GM12878 (cell line): ENCODE measurements around the gene PRKCZ.

Source experiments
- CBFB ChIP-seq: IDR thresholded peaks from 2 replicates; pipeline ENCODE4 v1.6.1; 2016; ENCODE audit warnings: antibody characterized with exemption, low read depth
- CTCF ChIP-seq, 3 experiments: IDR thresholded peaks in 2 of 3; conservative IDR thresholded peaks in 1 of 3; 2 replicates each; pipeline ENCODE4 v1.5.1; 2011; ENCODE audit warnings: low read depth in 3 of 3, low read length in 3 of 3, mild to moderate bottlenecking in 3 of 3, control low read depth in 2 of 3, moderate library complexity in 2 of 3, inconsistent platforms in 1 of 3, mixed read lengths in 1 of 3; ENCODE audit not compliant: control insufficient read depth in 2 of 3, insufficient read depth in 1 of 3; ENCODE audit errors: extremely low read depth in 1 of 3
- EZH2 ChIP-seq: IDR thresholded peaks from 2 replicates; pipeline ENCODE4 v1.6.1; 2012; ENCODE audit warnings: low read depth, mild to moderate bottlenecking, control low read depth, inconsistent platforms, low read length, borderline replicate concordance; ENCODE audit not compliant: control insufficient read depth
- MYB ChIP-seq: fragments of 150-350 bp; IDR thresholded peaks from 2 replicates; pipeline ENCODE4 v1.6.1; 2014; ENCODE audit warnings: mild to moderate bottlenecking, low read depth, low read length, borderline replicate concordance
- NR2C2 ChIP-seq: IDR thresholded peaks from 2 replicates; pipeline ENCODE4 v1.6.1; 2011; ENCODE audit warnings: borderline replicate concordance, low read depth; ENCODE audit not compliant: control insufficient read depth, insufficient read length
- PKNOX1 ChIP-seq: fragments of 450-650 bp; IDR thresholded peaks from 2 replicates; pipeline ENCODE4 v1.6.1; 2016; ENCODE audit warnings: mild to moderate bottlenecking
- PML ChIP-seq: IDR thresholded peaks from 2 replicates; pipeline ENCODE4 v1.6.1; 2012; ENCODE audit warnings: low read length, inconsistent platforms
- POLR2A ChIP-seq: IDR thresholded peaks from 2 replicates; pipeline ENCODE4 v1.6.1; 2011; ENCODE audit warnings: low read depth, mild to moderate bottlenecking, low read length
- POLR2AphosphoS5 ChIP-seq: IDR thresholded peaks from 2 replicates; pipeline ENCODE4 v1.6.1; 2011; ENCODE audit warnings: mild to moderate bottlenecking, low read length, inconsistent platforms
- REST ChIP-seq: IDR thresholded peaks from 2 replicates; pipeline ENCODE4 v1.6.1; 2012; ENCODE audit warnings: mild to moderate bottlenecking, low read depth, low read length
- TCF7 ChIP-seq: IDR thresholded peaks from 2 replicates; pipeline ENCODE4 v1.6.1; 2014; ENCODE audit warnings: antibody characterized with exemption, borderline replicate concordance
- YY1 ChIP-seq: IDR thresholded peaks from 2 replicates; pipeline ENCODE4 v1.6.1; 2011; ENCODE audit warnings: low read depth, mild to moderate bottlenecking, low read length
- ZZZ3 ChIP-seq: IDR thresholded peaks from 2 replicates; pipeline ENCODE4 v1.6.1; 2011; ENCODE audit warnings: low read depth; ENCODE audit not compliant: control insufficient read depth, insufficient read length

GRCh38 chr1:2152954-2153353 lies 102.7 kb downstream of the PRKCZ start:
- no peak for TF ChIP-seq ZZZ3
- TF ChIP-seq YY1: no peak
- no peak for TF ChIP-seq PKNOX1
- TF ChIP-seq EZH2: no peak
- no peak for TF ChIP-seq MYB
- TF ChIP-seq CTCF (IDR thresholded peaks at IDR 0.05 in 2 of 3, conservative IDR thresholded peaks at IDR 0.05 in 1 of 3; ENCODE audit: control insufficient read depth in 2 of 3, extremely low read depth in 1 of 3, insufficient read depth in 1 of 3, low read depth in 3 of 3, low read length in 3 of 3): no peak
- no peak for TF ChIP-seq REST
- TF ChIP-seq POLR2A: no peak
- no peak for TF ChIP-seq NR2C2
- no peak for TF ChIP-seq POLR2AphosphoS5
- no peak for TF ChIP-seq PML
- no peak for TF ChIP-seq CBFB
- no peak for TF ChIP-seq TCF7
